GM06990 (cell line): Measurements from ENCODE around the gene B3GAT1.

ENCODE experiments used
- DNase-seq: peaks from one replicate; pipeline ENCODE4 v3.0.0-alpha.2; 2011; ENCODE audit not compliant: insufficient read length; ENCODE audit errors: extremely low read depth
- H3K27me3 ChIP-seq: replicated peaks from 2 replicates; pipeline ENCODE4 v1.6.0; 2011; ENCODE audit warnings: low read length; ENCODE audit not compliant: control insufficient read depth, insufficient read depth
- H3K36me3 ChIP-seq: 2 replicates; pipeline ENCODE4 v1.5.1; 2011; ENCODE audit warnings: low read length; ENCODE audit not compliant: control insufficient read depth, insufficient read depth
- H3K4me3 ChIP-seq: replicated peaks from 2 replicates; pipeline ENCODE4 v1.5.1; 2011; ENCODE audit warnings: low read depth, mild to moderate bottlenecking, control low read depth, low read length
- CTCF ChIP-seq: IDR thresholded peaks from 2 replicates; pipeline ENCODE4 v1.5.1; 2011; ENCODE audit warnings: low read length, control low read depth, mild to moderate bottlenecking, inconsistent platforms; ENCODE audit not compliant: insufficient read depth, poor library complexity, severe bottlenecking

Gene B3GAT1

GRCh38 chr11:134333312-134333711 is 78.7 kb downstream of the B3GAT1 start:
- H3K4me3 ChIP-seq: no peak overlapping the region
- no peak for DNase-seq
- no peak for TF ChIP-seq CTCF
- H3K27me3 ChIP-seq: no peaks in the 10 kb centered on the region; the same call in 1 of the 2 replicates
- no peaks in the 10 kb centered on the region for H3K36me3 ChIP-seq

GRCh38 chr11:134332782-134333181 is 79.3 kb downstream of the B3GAT1 start:
- no peak for DNase-seq
- Histone ChIP-seq H3K27me3 (no peaks in the 10 kb centered on the region; the same call in 1 of the 2 replicates), H3K4me3 (no peak overlapping the region), H3K36me3 (no peaks in the 10 kb centered on the region)
- TF ChIP-seq CTCF: no peak

- H3K36me3 ChIP-seq: no peaks in the 10 kb centered on the region
- no peak for TF ChIP-seq CTCF
- no peak for DNase-seq
- no peaks in the 10 kb centered on the region; the same call in 1 of the 2 replicates for H3K27me3 ChIP-seq
- no peak overlapping the region for H3K4me3 ChIP-seq
Measured at GRCh38 chr11:134332189-134332631, 79.8 kb downstream of the B3GAT1 start.

GRCh38 chr11:134331354-134332188 is 80.5 kb downstream of the B3GAT1 start, which contains the start of gene GLB1L2:
Gene GLB1L2 (plus strand): TSS chr11:134331988. CDS start chr11:134332062, 74 bp downstream.
- no peaks in the 10 kb centered on the region for H3K36me3 ChIP-seq
- DNase-seq: peak; percentile 74
- no peak for TF ChIP-seq CTCF
- no peak within 1 kb of the TSS for H3K4me3 ChIP-seq
- no peaks in the 10 kb centered on the region; the same call in 1 of the 2 replicates for H3K27me3 ChIP-seq

- TF ChIP-seq CTCF: no peak
- no peaks in the 10 kb centered on the region; the same call in 1 of the 2 replicates for H3K27me3 ChIP-seq
- no peak for DNase-seq
- no peak overlapping the region for H3K4me3 ChIP-seq
- no peaks in the 10 kb centered on the region for H3K36me3 ChIP-seq
Measured at GRCh38 chr11:134330611-134331353, 81.3 kb downstream of the B3GAT1 start.
